Thoracic aorta (tissue), 2 donors: Measurements from ENCODE around the gene UVRAG. TPM values are rescaled to one million over a fixed set of nuclear protein-coding genes. Genes with fewer than 3 reads are reported as not detected.

Experiments used
- ATAC-seq: fragments of 150-250 bp; one replicate; pipeline ENCODE4 v1.8.0; 2017; ENCODE audit warnings: low read depth; ENCODE audit not compliant: insufficient number of reproducible peaks, low FRiP score
- DNase-seq: peaks from one replicate; pipeline ENCODE4 v3.0.0-alpha.2; 2020; ENCODE audit warnings: low spot score
- H3K27ac ChIP-seq, 2 donors: fragments of 200-600 bp; sonication (generic); 1 replicate in 1 of 2; 2 replicates in 1 of 2; pipeline ENCODE4 v1.5.1; 2016; ENCODE audit warnings: mild to moderate bottlenecking in 2 of 2, moderate library complexity in 2 of 2
- H3K27me3 ChIP-seq: fragments of 200-600 bp; sonication (generic); replicated peaks from 2 replicates; pipeline ENCODE4 v1.6.0; 2016; ENCODE audit warnings: mild to moderate bottlenecking; ENCODE audit not compliant: insufficient read depth
- H3K36me3 ChIP-seq: fragments of 200-600 bp; sonication (generic); one replicate; pipeline ENCODE4 v1.5.1; 2016
- H3K4me1 ChIP-seq, 2 donors: fragments of 200-600 bp; sonication (generic); 1 replicate in 1 of 2; 2 replicates in 1 of 2; pipeline versions ENCODE4 v1.5.1 to v1.6.0; 2016; ENCODE audit warnings: low read depth in 2 of 2, mild to moderate bottlenecking in 1 of 2; ENCODE audit not compliant: control insufficient read depth in 1 of 2
- H3K4me3 ChIP-seq: fragments of 200-600 bp; sonication (generic); 2 replicates; pipeline ENCODE4 v1.5.1; 2016; ENCODE audit warnings: mild to moderate bottlenecking
- H3K9me3 ChIP-seq: fragments of 200-600 bp; sonication (generic); 2 replicates; pipeline ENCODE4 v1.5.1; 2016
- CTCF ChIP-seq: fragments of 200-600 bp; sonication (generic); IDR thresholded peaks from one replicate; pipeline ENCODE4 v1.5.1; 2019; ENCODE audit warnings: antibody characterized with exemption
- total RNA-seq, 2 donors: library from RNA; depleted of rRNA; stranded (reverse); fragments of >200 nt; gene quantifications; one replicate each; pipeline versions ENCODE4 v1.1.0 to v1.2.3, GENCODE V29; 2016

The UVRAG gene
- total RNA-seq, 2 donors from 2014 or later = 20.4 to 27.7 TPM

DNA sequence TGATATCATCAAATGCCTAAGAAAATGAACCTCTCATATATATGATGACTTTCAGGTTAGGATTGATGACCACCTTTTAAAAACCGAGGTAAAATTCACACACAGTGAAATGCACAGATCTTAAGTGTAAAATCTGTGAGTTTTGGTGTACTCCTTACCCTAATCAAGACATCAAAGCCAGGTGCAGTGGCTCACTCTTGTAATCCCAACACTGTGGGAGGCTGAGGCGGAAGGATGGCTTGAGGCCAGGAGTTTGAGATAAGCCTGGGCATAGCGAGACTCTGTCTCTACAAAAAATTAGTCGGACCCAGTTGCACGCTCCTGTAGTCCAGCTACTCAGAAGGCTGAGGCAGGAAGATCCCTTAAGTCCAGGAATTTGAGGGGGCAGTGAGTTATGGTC is 140.4 kb downstream of the UVRAG start:
- Histone ChIP-seq H3K4me1 (peaks cover 11 to 19% of the 10 kb centered on the region in 2 donors), H3K9me3 (no peaks in the 10 kb centered on the region), H3K27ac (no peak overlapping the region), H3K36me3 (no peaks in the 10 kb centered on the region), H3K27me3 (no peaks in the 10 kb centered on the region), H3K4me3 (no peak overlapping the region)
- DNase-seq (no peak), ATAC-seq (no peak)
- no peak for TF ChIP-seq CTCF

DNA sequence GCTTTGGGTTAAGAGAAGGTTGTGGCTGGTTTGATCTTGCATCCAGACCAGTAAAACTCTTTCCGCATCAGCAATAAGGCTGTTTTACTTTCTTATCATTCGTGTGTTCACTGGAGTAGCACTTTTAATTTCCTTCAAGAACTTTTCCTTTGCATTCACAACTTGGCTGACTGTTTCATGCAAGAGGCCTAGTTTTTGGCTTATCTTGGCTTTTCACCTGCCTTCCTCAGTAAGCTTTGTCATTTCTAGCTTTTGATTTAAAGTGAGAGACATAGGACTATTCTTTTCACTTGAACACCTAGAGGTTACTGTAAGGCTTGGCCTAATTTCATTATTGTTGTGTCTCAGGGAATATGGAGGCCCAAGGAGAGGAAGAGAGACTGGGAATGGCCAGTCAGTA is 144.5 kb downstream of the UVRAG start:
- H3K36me3 ChIP-seq = no peaks in the 10 kb centered on the region
- TF ChIP-seq CTCF = no peak
- H3K9me3 ChIP-seq = no peaks in the 10 kb centered on the region
- DNase-seq (no peak), ATAC-seq (no peak)
- peaks cover under 1 to 9% of the 10 kb centered on the region in 2 donors for H3K4me1 ChIP-seq
- H3K27ac ChIP-seq = no peak overlapping the region
- H3K4me3 ChIP-seq = no peak overlapping the region
- no peaks in the 10 kb centered on the region for H3K27me3 ChIP-seq

GRCh38 chr11:75964071-75964470 is 149.1 kb downstream of the UVRAG start:
- TF ChIP-seq CTCF = no peak
- Histone ChIP-seq H3K4me3 (no peak overlapping the region), H3K27me3 (no peaks in the 10 kb centered on the region), H3K4me1 (peaks cover 0 to 5% of the 10 kb centered on the region in 2 donors), H3K9me3 (no peaks in the 10 kb centered on the region), H3K27ac (no peak overlapping the region), H3K36me3 (no peaks in the 10 kb centered on the region)
- no peak for ATAC-seq
- DNase-seq = no peak

DNA sequence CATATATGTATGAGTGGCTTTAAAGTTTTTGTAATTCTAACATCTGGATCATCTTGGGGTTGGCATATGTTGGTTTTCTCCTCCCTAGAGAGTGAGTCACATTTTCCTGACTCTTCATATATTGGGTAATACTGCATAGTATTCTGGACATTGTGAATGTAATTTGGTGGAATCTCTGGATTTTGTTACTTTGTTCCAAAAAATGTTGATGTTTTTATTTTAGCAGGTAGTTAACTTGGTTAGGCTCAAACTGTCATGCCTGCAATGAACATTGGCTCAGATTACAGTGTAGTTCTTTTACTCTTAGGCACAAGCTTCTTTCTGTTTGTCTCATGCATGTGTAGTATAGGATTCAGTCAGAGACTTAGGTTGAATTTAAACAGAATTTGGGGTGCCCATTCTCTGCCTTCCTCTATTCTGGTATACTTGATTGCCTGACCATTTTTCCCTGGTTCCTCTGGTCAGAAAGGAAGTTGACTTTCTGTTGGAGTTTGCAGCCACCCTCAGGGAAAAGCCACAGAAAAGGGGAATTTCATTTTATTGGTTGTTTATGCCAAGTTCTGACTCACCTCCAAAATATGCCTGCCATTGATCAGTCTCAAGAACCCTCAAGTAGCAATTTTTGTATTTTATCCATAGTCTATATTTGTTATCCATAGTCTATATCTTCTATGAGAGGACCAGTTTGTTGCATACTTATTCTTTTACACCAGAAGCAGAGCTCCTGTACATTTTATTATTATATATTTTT is 151.7 kb downstream of the UVRAG start:
- no peak for ATAC-seq

More for the DNA sequence above, 151.7 kb downstream of the UVRAG start:
- H3K9me3 ChIP-seq = no peaks in the 10 kb centered on the region
- H3K4me1 ChIP-seq = peaks cover 0 to 5% of the 10 kb centered on the region in 2 donors
- no peak for DNase-seq
- no peak for TF ChIP-seq CTCF
- H3K27ac ChIP-seq = no peak overlapping the region
- H3K27me3 ChIP-seq = no peaks in the 10 kb centered on the region
- H3K36me3 ChIP-seq = no peaks in the 10 kb centered on the region
- H3K4me3 ChIP-seq = no peak overlapping the region
